SU-DHL-6 (cell line): ENCODE results near the gene SCRT2.

Experiments used
- EZH2phosphoT487 ChIP-seq: fragments of 200-600 bp; sonication (generic), shearing (Covaris generic); conservative IDR thresholded peaks from 2 replicates; pipeline ENCODE4 v1.6.1; 2018; ENCODE audit warnings: mild to moderate bottlenecking, antibody characterized with exemption, low read length, moderate library complexity, mixed read lengths
- TF ChIP-seq, protein P1 (sequence below): fragments of 200-600 bp; sonication (generic); IDR thresholded peaks from one replicate; pipeline ENCODE4 v1.5.1; 2017; ENCODE audit warnings: antibody characterized with exemption, mild to moderate bottlenecking, low read length, moderate library complexity; ENCODE audit not compliant: insufficient read depth, poor library complexity, severe bottlenecking

DNA sequence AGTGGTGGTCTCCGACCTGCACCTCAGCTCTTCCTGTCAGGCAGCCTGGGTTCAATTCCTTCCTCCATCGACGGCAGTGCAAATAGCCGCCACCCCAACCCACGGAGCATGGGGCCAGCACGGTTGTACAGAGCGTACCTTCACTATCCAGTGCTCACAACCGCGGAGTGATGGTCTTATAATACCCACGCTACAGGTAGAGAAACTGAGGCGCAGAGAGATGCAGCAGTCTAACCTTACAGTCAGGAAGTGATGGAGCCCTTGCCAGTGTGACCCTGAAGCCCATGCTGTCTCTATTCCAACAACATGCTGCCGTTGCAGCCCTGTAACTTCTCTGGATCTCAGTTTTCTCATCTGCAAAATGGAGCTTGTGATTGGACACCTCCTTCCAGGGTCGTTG lies 11.0 kb downstream of the SCRT2 start:
- TF ChIP-seq, protein P1, sequence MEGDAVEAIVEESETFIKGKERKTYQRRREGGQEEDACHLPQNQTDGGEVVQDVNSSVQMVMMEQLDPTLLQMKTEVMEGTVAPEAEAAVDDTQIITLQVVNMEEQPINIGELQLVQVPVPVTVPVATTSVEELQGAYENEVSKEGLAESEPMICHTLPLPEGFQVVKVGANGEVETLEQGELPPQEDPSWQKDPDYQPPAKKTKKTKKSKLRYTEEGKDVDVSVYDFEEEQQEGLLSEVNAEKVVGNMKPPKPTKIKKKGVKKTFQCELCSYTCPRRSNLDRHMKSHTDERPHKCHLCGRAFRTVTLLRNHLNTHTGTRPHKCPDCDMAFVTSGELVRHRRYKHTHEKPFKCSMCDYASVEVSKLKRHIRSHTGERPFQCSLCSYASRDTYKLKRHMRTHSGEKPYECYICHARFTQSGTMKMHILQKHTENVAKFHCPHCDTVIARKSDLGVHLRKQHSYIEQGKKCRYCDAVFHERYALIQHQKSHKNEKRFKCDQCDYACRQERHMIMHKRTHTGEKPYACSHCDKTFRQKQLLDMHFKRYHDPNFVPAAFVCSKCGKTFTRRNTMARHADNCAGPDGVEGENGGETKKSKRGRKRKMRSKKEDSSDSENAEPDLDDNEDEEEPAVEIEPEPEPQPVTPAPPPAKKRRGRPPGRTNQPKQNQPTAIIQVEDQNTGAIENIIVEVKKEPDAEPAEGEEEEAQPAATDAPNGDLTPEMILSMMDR = no peak
- TF ChIP-seq EZH2phosphoT487 = no peak
